H1 (cell line): ENCODE measurements around the gene CEP85. TPM values are rescaled to one million over a fixed set of nuclear protein-coding genes. Genes with fewer than 3 reads are reported as not detected.

Experiments used
- CTCF ChIA-PET: fragments of 300-600 bp; sonication (Branson Sonifier 250); formaldehyde crosslinking; loops from one replicate; lab custom pipeline; 2021; ENCODE audit not compliant: partially characterized antibody; lab: Charles Lee
- POLR2A ChIA-PET: fragments of 300-600 bp; sonication (Branson Sonifier 250); formaldehyde crosslinking; loops from one replicate; lab custom pipeline; 2021; ENCODE audit warnings: inconsistent platforms; ENCODE audit not compliant: partially characterized antibody; lab: Charles Lee
- DNase-seq, 2 experiments: peaks; one replicate each; pipeline versions ENCODE4 v3.0.0 to v3.0.0-alpha.2; 2010 to 2022; ENCODE audit warnings: low spot score in 2 of 2, low read depth in 1 of 2, mixed read lengths in 1 of 2
- FAIRE-seq: peaks from 2 replicates; lab custom pipeline; 2011; peaks lifted over from hg19 to GRCh38; lab: Jason Lieb, UNC
- H2AFZ ChIP-seq: 2 replicates; pipeline ENCODE4 v1.8.1; 2012; ENCODE audit warnings: low read length, inconsistent platforms
- H2AK5ac ChIP-seq: 2 replicates; pipeline ENCODE4 v1.6.1; 2013; ENCODE audit warnings: low read depth, low read length
- H2BK120ac ChIP-seq: replicated peaks from 2 replicates; pipeline ENCODE3; 2013; ENCODE audit warnings: low read depth, low read length, inconsistent platforms
- H2BK12ac ChIP-seq: 2 replicates; pipeline ENCODE4 v1.6.1; 2013; ENCODE audit warnings: low read depth, low read length
- H2BK15ac ChIP-seq: 2 replicates; pipeline ENCODE4 v1.6.1; 2013; ENCODE audit warnings: low read length
- H2BK20ac ChIP-seq: 2 replicates; pipeline ENCODE4 v1.6.1; 2013; ENCODE audit warnings: low read length
- H2BK5ac ChIP-seq: 2 replicates; pipeline ENCODE4 v1.6.1; 2013; ENCODE audit warnings: low read depth, low read length
- H3K14ac ChIP-seq: 2 replicates; pipeline ENCODE4 v1.6.1; 2013; ENCODE audit warnings: inconsistent platforms; ENCODE audit not compliant: insufficient read length
- H3K18ac ChIP-seq: 2 replicates; pipeline ENCODE4 v1.6.1; 2013; ENCODE audit warnings: low read length; ENCODE audit errors: extremely low read depth
- H3K23ac ChIP-seq: 2 replicates; pipeline ENCODE4 v1.6.1; 2013; ENCODE audit warnings: inconsistent platforms; ENCODE audit not compliant: insufficient read length
- H3K23me2 ChIP-seq: 2 replicates; pipeline ENCODE4 v1.6.1; 2013; ENCODE audit warnings: low read depth, low read length
- H3K27ac ChIP-seq: 2 replicates; pipeline ENCODE4 v1.6.1; 2011; ENCODE audit warnings: low read depth, low read length, inconsistent platforms
- H3K27me3 ChIP-seq, 4 experiments: replicated peaks in 1 of 4; 1 replicate in 1 of 4; 2 replicates in 3 of 4; pipeline versions ENCODE4 v1.6.1 to v1.8.1; 2011 to 2013; ENCODE audit warnings: low read length in 3 of 4, mild to moderate bottlenecking in 3 of 4, inconsistent platforms in 2 of 4, mixed read lengths in 2 of 4, moderate library complexity in 1 of 4; ENCODE audit not compliant: control insufficient read depth in 3 of 4, insufficient read depth in 3 of 4; ENCODE audit errors: extremely low read depth in 1 of 4
- H3K36me3 ChIP-seq, 4 experiments: 2 replicates each; pipeline versions ENCODE4 v1.6.1 to v1.8.1; 2011 to 2013; ENCODE audit warnings: mild to moderate bottlenecking in 4 of 4, low read length in 3 of 4, moderate library complexity in 2 of 4, control low read depth in 1 of 4, inconsistent platforms in 1 of 4; ENCODE audit not compliant: insufficient read depth in 4 of 4, control insufficient read depth in 2 of 4
- H3K4ac ChIP-seq: replicated peaks from 2 replicates; pipeline ENCODE3; 2013; ENCODE audit warnings: low read length, low read depth, mixed read lengths, inconsistent platforms; ENCODE audit not compliant: insufficient read length
- H3K4me1 ChIP-seq, 4 experiments: replicated peaks in 1 of 4; 1 replicate in 1 of 4; 2 replicates in 3 of 4; pipeline versions ENCODE4 v1.6.1 to v1.8.1; 2011 to 2013; ENCODE audit warnings: low read length in 3 of 4, inconsistent platforms in 2 of 4, mixed read lengths in 1 of 4; ENCODE audit not compliant: insufficient read depth in 4 of 4, control insufficient read depth in 3 of 4
- H3K4me2 ChIP-seq, 2 experiments: 2 replicates each; pipeline versions ENCODE4 v1.6.1 to v1.8.1; 2011 to 2013; ENCODE audit warnings: low read depth in 2 of 2, low read length in 2 of 2, control low read depth in 1 of 2, inconsistent platforms in 1 of 2, mild to moderate bottlenecking in 1 of 2; ENCODE audit not compliant: insufficient read depth in 1 of 2
- H3K4me3 ChIP-seq, 4 experiments: fragments of 200-600, 300-600 bp in 1 of 4; sonication (generic), shearing (Covaris generic), sonication (Bioruptor Twin) in 1 of 4; 2 replicates each; pipeline versions ENCODE4 v1.5.1 to v1.8.1; 2011 to 2016; ENCODE audit warnings: low read length in 4 of 4, low read depth in 3 of 4, control low read depth in 2 of 4, inconsistent platforms in 2 of 4, mild to moderate bottlenecking in 2 of 4, mixed read lengths in 1 of 4, moderate library complexity in 1 of 4; ENCODE audit not compliant: insufficient read depth in 2 of 4; ENCODE audit errors: extremely low read depth in 1 of 4
- H3K56ac ChIP-seq: replicated peaks from 2 replicates; pipeline ENCODE3; 2013; ENCODE audit warnings: low read depth, mild to moderate bottlenecking, mixed read lengths, low read length, inconsistent platforms; ENCODE audit not compliant: insufficient read length
- H3K79me1 ChIP-seq: 2 replicates; pipeline ENCODE4 v1.6.1; 2013; ENCODE audit warnings: low read depth, low read length, control low read depth
- H3K79me2 ChIP-seq, 2 experiments: 2 replicates each; pipeline versions ENCODE4 v1.6.1 to v1.8.1; 2012 to 2013; ENCODE audit warnings: low read length in 2 of 2, mild to moderate bottlenecking in 2 of 2, inconsistent platforms in 1 of 2; ENCODE audit not compliant: insufficient read depth in 2 of 2, control insufficient read depth in 1 of 2
- H3K9ac ChIP-seq, 4 experiments: replicated peaks in 1 of 4; 1 replicate in 1 of 4; 2 replicates in 3 of 4; pipeline versions ENCODE4 v1.6.1 to v1.8.1; 2011 to 2013; ENCODE audit warnings: low read depth in 3 of 4, low read length in 3 of 4, control low read depth in 2 of 4, mild to moderate bottlenecking in 2 of 4, moderate library complexity in 2 of 4, inconsistent platforms in 1 of 4; ENCODE audit errors: extremely low read depth in 1 of 4
- H3K9me3 ChIP-seq, 2 experiments: 2 replicates each; pipeline versions ENCODE4 v1.6.1 to v1.8.1; 2012 to 2013; ENCODE audit warnings: mild to moderate bottlenecking in 2 of 2, moderate library complexity in 2 of 2, control low read depth in 1 of 2, inconsistent platforms in 1 of 2, low read depth in 1 of 2, low read length in 1 of 2, mixed read lengths in 1 of 2; ENCODE audit not compliant: insufficient read depth in 2 of 2
- H4K20me1 ChIP-seq, 2 experiments: replicated peaks in 1 of 2; 2 replicates each; pipeline versions ENCODE3 to v1.8.1; 2011 to 2013; ENCODE audit warnings: inconsistent platforms in 2 of 2, low read length in 2 of 2, mild to moderate bottlenecking in 1 of 2; ENCODE audit not compliant: insufficient read depth in 2 of 2, control insufficient read depth in 1 of 2
- H4K5ac ChIP-seq: 2 replicates; pipeline ENCODE4 v1.6.1; 2013; ENCODE audit warnings: low read length, low read depth, mixed read lengths, inconsistent platforms; ENCODE audit not compliant: insufficient read length
- H4K8ac ChIP-seq: 2 replicates; pipeline ENCODE4 v1.8.0; 2013; ENCODE audit warnings: mild to moderate bottlenecking, moderate library complexity, low read length, inconsistent platforms; ENCODE audit not compliant: insufficient read depth; ENCODE audit errors: extremely low read depth
- H4K91ac ChIP-seq: replicated peaks from 2 replicates; pipeline ENCODE3; 2013; ENCODE audit warnings: low read length, mixed read lengths, inconsistent platforms; ENCODE audit not compliant: insufficient read length
- CEBPB ChIP-seq: IDR thresholded peaks from 2 replicates; pipeline ENCODE4 v1.6.1; 2012; ENCODE audit warnings: low read depth, low read length
- CREB1 ChIP-seq: IDR thresholded peaks from 2 replicates; pipeline ENCODE4 v1.6.1; 2012; ENCODE audit warnings: inconsistent platforms
- E2F6 ChIP-seq: IDR thresholded peaks from 2 replicates; pipeline ENCODE4 v1.6.1; 2012; ENCODE audit warnings: inconsistent platforms
- HDAC2 ChIP-seq, 2 experiments: fragments of 300-600 bp in 1 of 2; sonication (generic) in 1 of 2; IDR thresholded peaks; 2 replicates each; pipeline ENCODE4 v1.6.1; 2011 to 2012; ENCODE audit warnings: low read depth in 2 of 2, low read length in 2 of 2, mild to moderate bottlenecking in 2 of 2, moderate library complexity in 2 of 2, borderline replicate concordance in 1 of 2, inconsistent platforms in 1 of 2
- KDM4A ChIP-seq: IDR thresholded peaks from one replicate; pipeline ENCODE4 v1.7.1; 2012; ENCODE audit warnings: low read depth, mild to moderate bottlenecking, moderate library complexity, low read length, inconsistent platforms; ENCODE audit not compliant: severe bottlenecking
- POLR2A ChIP-seq, 2 experiments: IDR thresholded peaks; 1 replicate in 1 of 2; 2 replicates in 1 of 2; pipeline ENCODE4 v1.6.1; 2011; ENCODE audit warnings: low read depth in 2 of 2, low read length in 2 of 2, mild to moderate bottlenecking in 2 of 2; ENCODE audit errors: control extremely low read depth in 1 of 2
- SAP30 ChIP-seq: fragments of 300-600 bp; sonication (generic); IDR thresholded peaks from 2 replicates; pipeline ENCODE4 v1.7.1; 2012; ENCODE audit warnings: low read length, moderate library complexity, mild to moderate bottlenecking, inconsistent platforms; ENCODE audit not compliant: insufficient read depth, insufficient replicate concordance
- TCF12 ChIP-seq: IDR thresholded peaks from 2 replicates; pipeline ENCODE4 v1.6.1; 2011; ENCODE audit warnings: low read depth, mild to moderate bottlenecking, low read length
- WGBS, 2 experiments: shearing (Covaris generic) in 1 of 2; methylation state at CpG; one replicate each; pipeline versions ENCODE4 v1.1.6 to v1.1.7; 2013 to 2015; ENCODE audit warnings: low lambda C conversion rate in 2 of 2, mixed read lengths in 2 of 2, inconsistent platforms in 1 of 2, low coverage in 1 of 2, missing lambda C conversion rate in 1 of 2; ENCODE audit not compliant: insufficient replicate concordance in 2 of 2, insufficient coverage in 1 of 2, insufficient read length in 1 of 2; ENCODE audit errors: extremely low coverage in 1 of 2, missing lambda C conversion rate in 1 of 2; 5-methylcytosine and 5-hydroxymethylcytosine counted together
- polyA plus RNA-seq, 7 experiments: library from polyadenylated mRNA; depleted of rRNA in 3 of 7; stranded (reverse) in 5 of 7; unstranded in 2 of 7; fragments of >200 nt in 5 of 7; fragments of 200-250 nt in 2 of 7; gene quantifications; 1 replicate in 5 of 7; 2 replicates in 1 of 7; 4 replicates in 1 of 7; pipeline versions ENCODE4 v1.2.1 to v1.2.3, GENCODE V29; 2011 to 2013; ENCODE audit warnings: missing spikeins in 2 of 7, mixed read lengths in 2 of 7
- total RNA-seq: library from RNA; stranded (reverse); fragmentation: NEBNext Ultra II Directional; extraction: Animal tissue kit (Norgen Biotek cat#: 25700); gene quantifications from 2 replicates; pipeline ENCODE4 v1.2.1, GENCODE V29; 2021
- TF ChIP-seq, protein P1 (sequence below): IDR thresholded peaks from 2 replicates; pipeline ENCODE4 v1.6.1; 2012; ENCODE audit warnings: inconsistent platforms

CEP85 gene
- total and polyA plus RNA-seq, 2 of the 8 experiments (the other 6 are each of a cell fraction or from before 2014, with no cell fraction given): 40.4 to 43.7 TPM

GRCh38 chr1:26306290-26307229, 72.6 kb downstream of the CEP85 start, which contains the start of gene UBXN11:
Gene UBXN11, minus strand, starts transcription at chr1:26306636. Its CDS starts 3,753 bp downstream, at chr1:26302883.
- POLR2A ChIA-PET: interaction anchor here (1.3 to 4.6 kb wide), 6 partner anchors 11 to 109 kb away, joined by 3 to 29 read pairs (median 4); partner anchors contain the start of genes CD52 and LIN28A
- 0 out of 2 replicates have a peak, but pooled peaks have one; percentile 28 for TF ChIP-seq E2F6
- TF ChIP-seq CREB1: peak; percentile 38; the same call in 1 of the 2 replicates
- peak; percentile 29 to 81; a peak in 1 of 4 replicates for TF ChIP-seq HDAC2 (IDR thresholded peaks at IDR 0.05; ENCODE audit: borderline replicate concordance in 1 of 2, low read depth in 2 of 2, low read length in 2 of 2)
- TF ChIP-seq CEBPB: no peak; the same call in 1 of the 2 replicates
- peak; percentile 92 for TF ChIP-seq KDM4A
- peak; percentile 88 for TF ChIP-seq SAP30
- TF ChIP-seq POLR2A (IDR thresholded peaks at IDR 0.05; ENCODE audit: control extremely low read depth in 1 of 2, low read depth in 2 of 2, low read length in 2 of 2): peak in 1 of 2 experiments; percentile 55; a peak in 2 of 3 replicates
- TF ChIP-seq, protein P1, sequence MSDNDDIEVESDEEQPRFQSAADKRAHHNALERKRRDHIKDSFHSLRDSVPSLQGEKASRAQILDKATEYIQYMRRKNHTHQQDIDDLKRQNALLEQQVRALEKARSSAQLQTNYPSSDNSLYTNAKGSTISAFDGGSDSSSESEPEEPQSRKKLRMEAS: 0 out of 2 replicates have a peak, but pooled peaks have one; percentile 20
- no peak for TF ChIP-seq TCF12

More at GRCh38 chr1:26306290-26307229, 72.6 kb downstream of the CEP85 start, which contains the start of gene UBXN11:
- H3K23me2 ChIP-seq: peaks cover 9% of the 10 kb centered on the region
- H2BK12ac ChIP-seq: 0 out of 2 replicates have a peak within 1 kb of the TSS, but pooled peaks have one; percentile 79
- peaks cover 0 to 5% (median 2%) of the 10 kb centered on the region in 4 experiments; a peak in 3 of 7 replicates for H3K4me1 ChIP-seq
- H3K36me3 ChIP-seq: no peaks in the 10 kb centered on the region
- peak within 1 kb of the TSS; percentile 52; the same call in 1 of the 2 replicates for H2BK5ac ChIP-seq
- H3K9me3 ChIP-seq: no peaks in the 10 kb centered on the region
- CTCF ChIA-PET: interaction anchor here (0.6 to 57.0 kb wide), 4 partner anchors 10 to 92 kb away, joined by 3 to 1530 read pairs (median 776); partner anchors contain the start of genes CD52, SH3BGRL3 and UBXN11
- peak within 1 kb of the TSS; percentile 56 to 97 for H3K4me2 ChIP-seq
- FAIRE-seq (peak; percentile 68), DNase-seq (peak; percentile 78 to 91)
- H3K18ac ChIP-seq: no peak within 1 kb of the TSS
- H4K8ac ChIP-seq: peak within 1 kb of the TSS; percentile 73; the same call in 1 of the 2 replicates
- H4K91ac ChIP-seq: no peak within 1 kb of the TSS
- H3K9ac ChIP-seq: peak within 1 kb of the TSS in 3 of 4 experiments; percentile 74 to 89 (median 84); a peak in 6 of 7 replicates
- no peak within 1 kb of the TSS for H2BK120ac ChIP-seq
- H2AFZ ChIP-seq: peak within 1 kb of the TSS; percentile 98
- H2BK15ac ChIP-seq: peak within 1 kb of the TSS; percentile 95; the same call in 1 of the 2 replicates
- no peaks in the 10 kb centered on the region for H3K27me3 ChIP-seq
- peak within 1 kb of the TSS; percentile 75 for H3K27ac ChIP-seq
- no peaks in the 10 kb centered on the region for H4K20me1 ChIP-seq
- H3K4me3 ChIP-seq: peak within 1 kb of the TSS; percentile 52 to 98 (median 96)
- H3K14ac ChIP-seq: no peak within 1 kb of the TSS
- H2AK5ac ChIP-seq: no peak within 1 kb of the TSS
- WGBS, 2 experiments: 4% methylated on average over 46 of the region's 51 CpGs; no CpG with 5 or more reads in 1 of the 2 experiments
- H3K79me2 ChIP-seq: no peaks in the 10 kb centered on the region
- peak within 1 kb of the TSS; percentile 48 for H4K5ac ChIP-seq
- H3K56ac ChIP-seq: peak within 1 kb of the TSS; percentile 66
- no peak within 1 kb of the TSS for H3K4ac ChIP-seq
- no peak within 1 kb of the TSS for H2BK20ac ChIP-seq
- no peak within 1 kb of the TSS for H3K23ac ChIP-seq
- H3K79me1 ChIP-seq: no peaks in the 10 kb centered on the region
